Testis (tissue), 2 donors: Measurements from ENCODE around the gene HLF.

Source experiments
- POLR2A ChIP-seq: fragments of 450-650 bp; IDR thresholded peaks from one replicate; pipeline ENCODE4 v1.6.1; 2017; ENCODE audit warnings: antibody characterized with exemption, mild to moderate bottlenecking, moderate library complexity
- TF ChIP-seq, protein P1 (sequence below), 3 experiments: fragments of 450-650 bp in 2 of 3; fragments of 200-600 bp in 1 of 3; sonication (generic) in 1 of 3; IDR thresholded peaks; one replicate each; pipeline ENCODE4 v1.5.1; 2016 to 2019; ENCODE audit warnings: antibody characterized with exemption in 3 of 3, mild to moderate bottlenecking in 2 of 3, moderate library complexity in 1 of 3

DNA sequence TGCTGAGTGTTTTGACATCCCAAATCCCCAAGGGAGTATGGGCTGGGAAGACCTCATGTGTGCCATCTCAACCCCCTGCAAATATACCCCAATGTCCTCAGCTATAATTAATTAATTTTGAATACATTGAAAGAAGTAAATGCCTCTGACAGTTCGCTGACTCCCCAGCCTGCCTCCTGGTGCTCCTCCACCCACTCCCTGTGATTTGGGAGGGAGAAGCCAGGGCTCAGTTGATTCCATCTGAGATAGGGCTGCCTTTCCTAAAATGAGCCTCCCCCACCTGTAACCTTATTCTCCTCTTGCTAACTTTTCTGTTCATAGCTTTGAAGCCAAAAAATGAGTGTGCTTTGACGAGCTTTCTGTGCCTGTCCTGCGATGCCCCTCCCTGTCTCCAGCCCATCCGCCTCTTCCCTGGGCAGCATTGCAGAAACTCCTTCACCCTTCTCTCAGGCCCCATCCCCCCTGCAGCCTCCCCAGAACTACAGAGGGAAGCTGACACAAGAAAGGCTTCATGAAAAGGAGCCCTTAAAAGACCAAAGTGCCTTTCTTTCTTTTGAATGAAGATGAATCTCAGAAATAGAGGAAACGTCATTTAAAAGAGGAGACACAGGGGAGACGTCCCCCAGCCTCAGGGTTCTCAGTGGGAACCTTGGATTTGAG lies 70.3 kb downstream of the HLF start:
- TF ChIP-seq, protein P1, sequence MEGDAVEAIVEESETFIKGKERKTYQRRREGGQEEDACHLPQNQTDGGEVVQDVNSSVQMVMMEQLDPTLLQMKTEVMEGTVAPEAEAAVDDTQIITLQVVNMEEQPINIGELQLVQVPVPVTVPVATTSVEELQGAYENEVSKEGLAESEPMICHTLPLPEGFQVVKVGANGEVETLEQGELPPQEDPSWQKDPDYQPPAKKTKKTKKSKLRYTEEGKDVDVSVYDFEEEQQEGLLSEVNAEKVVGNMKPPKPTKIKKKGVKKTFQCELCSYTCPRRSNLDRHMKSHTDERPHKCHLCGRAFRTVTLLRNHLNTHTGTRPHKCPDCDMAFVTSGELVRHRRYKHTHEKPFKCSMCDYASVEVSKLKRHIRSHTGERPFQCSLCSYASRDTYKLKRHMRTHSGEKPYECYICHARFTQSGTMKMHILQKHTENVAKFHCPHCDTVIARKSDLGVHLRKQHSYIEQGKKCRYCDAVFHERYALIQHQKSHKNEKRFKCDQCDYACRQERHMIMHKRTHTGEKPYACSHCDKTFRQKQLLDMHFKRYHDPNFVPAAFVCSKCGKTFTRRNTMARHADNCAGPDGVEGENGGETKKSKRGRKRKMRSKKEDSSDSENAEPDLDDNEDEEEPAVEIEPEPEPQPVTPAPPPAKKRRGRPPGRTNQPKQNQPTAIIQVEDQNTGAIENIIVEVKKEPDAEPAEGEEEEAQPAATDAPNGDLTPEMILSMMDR (IDR thresholded peaks at IDR 0.05) = no peak
- TF ChIP-seq POLR2A = no peak
